ENCODE measurements around the gene IFFO2. TPM values are rescaled to one million over a fixed set of nuclear protein-coding genes. Genes with fewer than 3 reads are reported as not detected.

IFFO2 gene
- total and polyA plus RNA-seq, 2 of the 13 experiments (the other 11 are each of a cell fraction or from before 2014, with no cell fraction given), result 7.3 to 16.7 TPM

DNA sequence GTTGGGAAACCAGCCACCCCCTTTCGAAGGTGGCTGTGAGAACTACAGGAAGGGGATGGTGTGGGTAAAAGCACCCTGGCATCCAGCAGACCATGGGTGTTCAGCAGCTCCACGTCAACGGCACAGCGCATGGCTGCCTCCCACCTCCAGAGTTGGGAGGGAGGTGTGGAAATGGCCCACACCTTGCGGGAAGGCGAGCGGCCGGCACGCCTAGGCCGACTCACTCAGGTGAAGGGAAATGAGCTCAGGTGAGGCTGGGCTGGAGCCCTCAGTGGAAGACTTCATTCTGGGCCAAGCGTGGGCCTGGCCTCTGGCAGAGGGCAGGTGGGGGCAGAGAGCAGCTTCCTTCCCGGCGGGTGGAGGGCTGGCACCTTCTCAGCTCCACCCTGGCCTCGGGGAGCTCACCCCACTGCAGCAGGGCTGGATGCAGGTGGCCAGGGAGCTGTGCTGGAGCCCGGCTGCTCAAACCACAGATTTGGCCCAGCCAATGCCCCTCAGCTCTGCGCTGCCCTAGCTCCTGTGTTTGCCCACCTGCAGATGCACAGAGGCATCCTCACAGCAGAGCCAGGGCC lies 29.3 kb downstream of the IFFO2 start:
- ATAC-seq (no peak), DNase-seq (ENCODE audit: low spot score) (no peak), FAIRE-seq (no peak)
- H3K9ac ChIP-seq (ENCODE audit: insufficient read depth, low read depth, low read length), result no peak overlapping the region
- H3K4me3 ChIP-seq (replicated peaks in 1 of 3; ENCODE audit: insufficient read depth in 1 of 3, low read depth in 2 of 3, low read length in 3 of 3), result no peak overlapping the region
- in situ Hi-C loops (cut with HindIII; ENCODE audit: extremely low pct_ligation_motif_present, low pct_unique_long_range_greater_than_20kb), result no loop called here
- H3K4me1 ChIP-seq (ENCODE audit: insufficient read depth, low read length), result peaks cover 40% of the 10 kb centered on the region
- BruUV-seq (replicated peaks), result no TSS peak
- H3K27ac ChIP-seq (ENCODE audit: extremely low read length, insufficient read depth, low read length), result no peak overlapping the region
- CTCF ChIA-PET (ENCODE audit: low intra/inter-chr PET ratio, low total read pairs), result no interaction called here
- peaks cover 34% of the 10 kb centered on the region for H3K79me2 ChIP-seq (ENCODE audit: insufficient read depth, low read length)
- no peaks in the 10 kb centered on the region for H3K27me3 ChIP-seq (ENCODE audit: control insufficient read depth in 1 of 2, insufficient read depth in 2 of 2, low read length in 2 of 2)
- no peaks in the 10 kb centered on the region for H3K9me3 ChIP-seq (ENCODE audit: low read length)
- 0 out of 5 replicates have a peak, but pooled peaks cover 0 to 2% of the 10 kb centered on the region in 2 experiments for H3K36me3 ChIP-seq (replicated peaks in 1 of 2; ENCODE audit: control insufficient read depth in 1 of 2, insufficient read depth in 2 of 2, low read length in 2 of 2)
- WGBS (ENCODE audit: low lambda C conversion rate), result 92% methylated on average over 2 of the region's 16 CpGs
- no peak overlapping the region for H3K4me2 ChIP-seq (ENCODE audit: low read depth, low read length)
- POLR2A ChIA-PET, result interaction anchor here (1.1 kb wide), 1 partner anchor 30 kb away, joined by 3 read pairs; the partner anchor contains the start of gene IFFO2
- H2AFZ ChIP-seq (ENCODE audit: low read length), result no peak overlapping the region
- intact Hi-C loops (cut with micrococcal nuclease; ENCODE audit: unreplicated experiment), result no loop called here
- H4K20me1 ChIP-seq (ENCODE audit: insufficient read depth, low read length), result peaks cover under 1% of the 10 kb centered on the region; the same call in 1 of the 2 replicates
- TF ChIP-seq HIVEP1 (CRISPR knock-in tag; IDR thresholded peaks at IDR 0.05) (no peak), TOE1 (CRISPR knock-in tag; IDR thresholded peaks at IDR 0.05) (no peak), ZNF34 (CRISPR knock-in tag; IDR thresholded peaks at IDR 0.05; ENCODE audit: borderline replicate concordance) (no peak), CHD2 (IDR thresholded peaks at IDR 0.05; ENCODE audit: low read depth, low read length) (no peak), ZNF121 (CRISPR knock-in tag; IDR thresholded peaks at IDR 0.05) (no peak), STAG1 (CRISPR knock-in tag; IDR thresholded peaks at IDR 0.05) (no peak), ZNF530 (CRISPR knock-in tag; IDR thresholded peaks at IDR 0.05; ENCODE audit: low read depth) (no peak), TBP (CRISPR knock-in tag; IDR thresholded peaks at IDR 0.05) (no peak), KLF13 (CRISPR knock-in tag; IDR thresholded peaks at IDR 0.05) (no peak), CBX1 (IDR thresholded peaks at IDR 0.05; ENCODE audit: low read depth) (no peak), SNRNP70 (IDR thresholded peaks at IDR 0.05; ENCODE audit: low read depth, low read length) (no peak), RORA (CRISPR knock-in tag; IDR thresholded peaks at IDR 0.05) (no peak)
- TF ChIP-seq, protein P1, sequence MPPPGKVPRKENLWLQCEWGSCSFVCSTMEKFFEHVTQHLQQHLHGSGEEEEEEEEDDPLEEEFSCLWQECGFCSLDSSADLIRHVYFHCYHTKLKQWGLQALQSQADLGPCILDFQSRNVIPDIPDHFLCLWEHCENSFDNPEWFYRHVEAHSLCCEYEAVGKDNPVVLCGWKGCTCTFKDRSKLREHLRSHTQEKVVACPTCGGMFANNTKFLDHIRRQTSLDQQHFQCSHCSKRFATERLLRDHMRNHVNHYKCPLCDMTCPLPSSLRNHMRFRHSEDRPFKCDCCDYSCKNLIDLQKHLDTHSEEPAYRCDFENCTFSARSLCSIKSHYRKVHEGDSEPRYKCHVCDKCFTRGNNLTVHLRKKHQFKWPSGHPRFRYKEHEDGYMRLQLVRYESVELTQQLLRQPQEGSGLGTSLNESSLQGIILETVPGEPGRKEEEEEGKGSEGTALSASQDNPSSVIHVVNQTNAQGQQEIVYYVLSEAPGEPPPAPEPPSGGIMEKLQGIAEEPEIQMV (CRISPR knock-in tag; IDR thresholded peaks at IDR 0.05; ENCODE audit: low read depth), result no peak
- TF ChIP-seq, protein P2, sequence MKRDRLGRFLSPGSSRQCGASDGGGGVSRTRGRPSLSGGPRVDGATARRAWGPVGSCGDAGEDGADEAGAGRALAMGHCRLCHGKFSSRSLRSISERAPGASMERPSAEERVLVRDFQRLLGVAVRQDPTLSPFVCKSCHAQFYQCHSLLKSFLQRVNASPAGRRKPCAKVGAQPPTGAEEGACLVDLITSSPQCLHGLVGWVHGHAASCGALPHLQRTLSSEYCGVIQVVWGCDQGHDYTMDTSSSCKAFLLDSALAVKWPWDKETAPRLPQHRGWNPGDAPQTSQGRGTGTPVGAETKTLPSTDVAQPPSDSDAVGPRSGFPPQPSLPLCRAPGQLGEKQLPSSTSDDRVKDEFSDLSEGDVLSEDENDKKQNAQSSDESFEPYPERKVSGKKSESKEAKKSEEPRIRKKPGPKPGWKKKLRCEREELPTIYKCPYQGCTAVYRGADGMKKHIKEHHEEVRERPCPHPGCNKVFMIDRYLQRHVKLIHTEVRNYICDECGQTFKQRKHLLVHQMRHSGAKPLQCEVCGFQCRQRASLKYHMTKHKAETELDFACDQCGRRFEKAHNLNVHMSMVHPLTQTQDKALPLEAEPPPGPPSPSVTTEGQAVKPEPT (CRISPR knock-in tag; IDR thresholded peaks at IDR 0.05; ENCODE audit: low read depth), result no peak
- TF ChIP-seq, protein P3, sequence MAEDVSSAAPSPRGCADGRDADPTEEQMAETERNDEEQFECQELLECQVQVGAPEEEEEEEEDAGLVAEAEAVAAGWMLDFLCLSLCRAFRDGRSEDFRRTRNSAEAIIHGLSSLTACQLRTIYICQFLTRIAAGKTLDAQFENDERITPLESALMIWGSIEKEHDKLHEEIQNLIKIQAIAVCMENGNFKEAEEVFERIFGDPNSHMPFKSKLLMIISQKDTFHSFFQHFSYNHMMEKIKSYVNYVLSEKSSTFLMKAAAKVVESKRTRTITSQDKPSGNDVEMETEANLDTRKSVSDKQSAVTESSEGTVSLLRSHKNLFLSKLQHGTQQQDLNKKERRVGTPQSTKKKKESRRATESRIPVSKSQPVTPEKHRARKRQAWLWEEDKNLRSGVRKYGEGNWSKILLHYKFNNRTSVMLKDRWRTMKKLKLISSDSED (CRISPR knock-in tag; IDR thresholded peaks at IDR 0.05), result no peak
- TF ChIP-seq, protein P4, sequence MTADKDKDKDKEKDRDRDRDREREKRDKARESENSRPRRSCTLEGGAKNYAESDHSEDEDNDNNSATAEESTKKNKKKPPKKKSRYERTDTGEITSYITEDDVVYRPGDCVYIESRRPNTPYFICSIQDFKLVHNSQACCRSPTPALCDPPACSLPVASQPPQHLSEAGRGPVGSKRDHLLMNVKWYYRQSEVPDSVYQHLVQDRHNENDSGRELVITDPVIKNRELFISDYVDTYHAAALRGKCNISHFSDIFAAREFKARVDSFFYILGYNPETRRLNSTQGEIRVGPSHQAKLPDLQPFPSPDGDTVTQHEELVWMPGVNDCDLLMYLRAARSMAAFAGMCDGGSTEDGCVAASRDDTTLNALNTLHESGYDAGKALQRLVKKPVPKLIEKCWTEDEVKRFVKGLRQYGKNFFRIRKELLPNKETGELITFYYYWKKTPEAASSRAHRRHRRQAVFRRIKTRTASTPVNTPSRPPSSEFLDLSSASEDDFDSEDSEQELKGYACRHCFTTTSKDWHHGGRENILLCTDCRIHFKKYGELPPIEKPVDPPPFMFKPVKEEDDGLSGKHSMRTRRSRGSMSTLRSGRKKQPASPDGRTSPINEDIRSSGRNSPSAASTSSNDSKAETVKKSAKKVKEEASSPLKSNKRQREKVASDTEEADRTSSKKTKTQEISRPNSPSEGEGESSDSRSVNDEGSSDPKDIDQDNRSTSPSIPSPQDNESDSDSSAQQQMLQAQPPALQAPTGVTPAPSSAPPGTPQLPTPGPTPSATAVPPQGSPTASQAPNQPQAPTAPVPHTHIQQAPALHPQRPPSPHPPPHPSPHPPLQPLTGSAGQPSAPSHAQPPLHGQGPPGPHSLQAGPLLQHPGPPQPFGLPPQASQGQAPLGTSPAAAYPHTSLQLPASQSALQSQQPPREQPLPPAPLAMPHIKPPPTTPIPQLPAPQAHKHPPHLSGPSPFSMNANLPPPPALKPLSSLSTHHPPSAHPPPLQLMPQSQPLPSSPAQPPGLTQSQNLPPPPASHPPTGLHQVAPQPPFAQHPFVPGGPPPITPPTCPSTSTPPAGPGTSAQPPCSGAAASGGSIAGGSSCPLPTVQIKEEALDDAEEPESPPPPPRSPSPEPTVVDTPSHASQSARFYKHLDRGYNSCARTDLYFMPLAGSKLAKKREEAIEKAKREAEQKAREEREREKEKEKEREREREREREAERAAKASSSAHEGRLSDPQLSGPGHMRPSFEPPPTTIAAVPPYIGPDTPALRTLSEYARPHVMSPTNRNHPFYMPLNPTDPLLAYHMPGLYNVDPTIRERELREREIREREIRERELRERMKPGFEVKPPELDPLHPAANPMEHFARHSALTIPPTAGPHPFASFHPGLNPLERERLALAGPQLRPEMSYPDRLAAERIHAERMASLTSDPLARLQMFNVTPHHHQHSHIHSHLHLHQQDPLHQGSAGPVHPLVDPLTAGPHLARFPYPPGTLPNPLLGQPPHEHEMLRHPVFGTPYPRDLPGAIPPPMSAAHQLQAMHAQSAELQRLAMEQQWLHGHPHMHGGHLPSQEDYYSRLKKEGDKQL (CRISPR knock-in tag; IDR thresholded peaks at IDR 0.05; ENCODE audit: low read depth), result no peak
